ENCODE data around the gene IL17REL. TPM values are rescaled to one million over a fixed set of nuclear protein-coding genes. Genes with fewer than 3 reads are reported as not detected.

Gene IL17REL
- total and polyA plus RNA-seq, 10 of the 15 experiments (the other 5 are each of a cell fraction or from before 2014, with no cell fraction given): 0.03 TPM; not detected in 9

GRCh38 chr22:49962012-49962750 is 50.4 kb downstream of the IL17REL start (continued):
- TF ChIP-seq, protein P1, sequence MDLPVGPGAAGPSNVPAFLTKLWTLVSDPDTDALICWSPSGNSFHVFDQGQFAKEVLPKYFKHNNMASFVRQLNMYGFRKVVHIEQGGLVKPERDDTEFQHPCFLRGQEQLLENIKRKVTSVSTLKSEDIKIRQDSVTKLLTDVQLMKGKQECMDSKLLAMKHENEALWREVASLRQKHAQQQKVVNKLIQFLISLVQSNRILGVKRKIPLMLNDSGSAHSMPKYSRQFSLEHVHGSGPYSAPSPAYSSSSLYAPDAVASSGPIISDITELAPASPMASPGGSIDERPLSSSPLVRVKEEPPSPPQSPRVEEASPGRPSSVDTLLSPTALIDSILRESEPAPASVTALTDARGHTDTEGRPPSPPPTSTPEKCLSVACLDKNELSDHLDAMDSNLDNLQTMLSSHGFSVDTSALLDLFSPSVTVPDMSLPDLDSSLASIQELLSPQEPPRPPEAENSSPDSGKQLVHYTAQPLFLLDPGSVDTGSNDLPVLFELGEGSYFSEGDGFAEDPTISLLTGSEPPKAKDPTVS (IDR thresholded peaks at IDR 0.05; ENCODE audit: low read depth, low read length): no peak
- TF ChIP-seq DPF2 (IDR thresholded peaks at IDR 0.05) (peak; percentile 43; the same call in 1 of the 2 replicates), BACH1 (IDR thresholded peaks at IDR 0.05; ENCODE audit: borderline replicate concordance) (peak; percentile 94), PAX5 (IDR thresholded peaks at IDR 0.05; ENCODE audit: borderline replicate concordance, low read depth, low read length) (peak; percentile 71; the same call in 1 of the 2 replicates), SP1 (IDR thresholded peaks at IDR 0.05; ENCODE audit: low read depth, low read length) (peak; percentile 53), NFXL1 (IDR thresholded peaks at IDR 0.05; ENCODE audit: borderline replicate concordance) (no peak), CREB1 (IDR thresholded peaks at IDR 0.05; ENCODE audit: low read depth) (peak; percentile 67; the same call in 1 of the 2 replicates), MTA3 (IDR thresholded peaks at IDR 0.05; ENCODE audit: borderline replicate concordance, low read length) (no peak; the same call in 1 of the 2 replicates), TCF3 (IDR thresholded peaks at IDR 0.05; ENCODE audit: borderline replicate concordance, insufficient read depth, low read depth, low read length) (no peak), CHD2 (IDR thresholded peaks at IDR 0.05; ENCODE audit: borderline replicate concordance, low read depth, low read length) (peak; percentile 26; the same call in 1 of the 2 replicates), HDGF (IDR thresholded peaks at IDR 0.05) (peak; percentile 99), MYB (IDR thresholded peaks at IDR 0.05; ENCODE audit: borderline replicate concordance, low read depth, low read length) (no peak), ATF3 (IDR thresholded peaks at IDR 0.05; ENCODE audit: borderline replicate concordance, extremely low read depth, low read depth, low read length) (no peak), ZNF24 (IDR thresholded peaks at IDR 0.05) (no peak), PAX8 (IDR thresholded peaks at IDR 0.05) (no peak), RUNX3 (IDR thresholded peaks at IDR 0.05; ENCODE audit: low read length) (peak; percentile 17; the same call in 1 of the 2 replicates), RB1 (IDR thresholded peaks at IDR 0.05; ENCODE audit: borderline replicate concordance) (no peak; the same call in 1 of the 2 replicates), CEBPZ (IDR thresholded peaks at IDR 0.05; ENCODE audit: low read depth, low read length) (no peak), JUND (IDR thresholded peaks at IDR 0.05; ENCODE audit: low read depth, low read length) (no peak), FOXK2 (IDR thresholded peaks at IDR 0.05) (no peak), NR2F1 (conservative IDR thresholded peaks at IDR 0.05) (no peak; the same call in 1 of the 2 replicates), ATF2 (IDR thresholded peaks at IDR 0.05; ENCODE audit: low read length) (no peak), ETV6 (conservative IDR thresholded peaks at IDR 0.05 in 1 of 2, IDR thresholded peaks at IDR 0.05 in 1 of 2; ENCODE audit: borderline replicate concordance in 1 of 2, low read depth in 1 of 2) (no peak)
- TF ChIP-seq, protein P2, sequence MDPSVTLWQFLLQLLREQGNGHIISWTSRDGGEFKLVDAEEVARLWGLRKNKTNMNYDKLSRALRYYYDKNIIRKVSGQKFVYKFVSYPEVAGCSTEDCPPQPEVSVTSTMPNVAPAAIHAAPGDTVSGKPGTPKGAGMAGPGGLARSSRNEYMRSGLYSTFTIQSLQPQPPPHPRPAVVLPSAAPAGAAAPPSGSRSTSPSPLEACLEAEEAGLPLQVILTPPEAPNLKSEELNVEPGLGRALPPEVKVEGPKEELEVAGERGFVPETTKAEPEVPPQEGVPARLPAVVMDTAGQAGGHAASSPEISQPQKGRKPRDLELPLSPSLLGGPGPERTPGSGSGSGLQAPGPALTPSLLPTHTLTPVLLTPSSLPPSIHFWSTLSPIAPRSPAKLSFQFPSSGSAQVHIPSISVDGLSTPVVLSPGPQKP (IDR thresholded peaks at IDR 0.05; ENCODE audit: low read depth, low read length): no peak
